Kasumi-1 (cell line): ENCODE results near the gene KIF6.

Source experiments
- DNase-seq, 2 experiments: peaks; one replicate each; lab custom pipeline; 2025; lab: John Stamatoyannopoulos, UW

KIF6 gene

DNA sequence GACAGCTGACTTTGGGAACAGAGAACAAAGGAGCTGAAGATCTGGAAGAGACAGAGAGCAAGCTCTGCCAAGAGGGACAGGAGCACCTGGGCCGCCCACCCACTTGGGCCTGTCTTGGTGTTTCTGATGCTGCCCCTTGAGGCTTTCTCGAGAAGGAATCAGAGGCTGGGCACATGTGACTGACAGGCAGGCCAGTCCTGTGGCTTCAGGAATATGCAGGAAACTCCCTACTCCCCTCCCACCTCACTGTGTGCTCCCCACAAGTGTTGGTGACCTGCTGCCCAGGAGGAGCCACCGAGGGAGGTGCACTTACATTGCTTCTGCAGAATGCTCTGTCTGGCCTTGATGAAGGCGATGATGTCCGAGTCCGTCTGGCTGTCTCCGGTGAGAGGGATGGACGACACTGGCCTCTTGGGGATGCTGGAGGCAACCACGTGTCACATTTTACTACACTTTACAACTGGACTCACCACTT lies 381.8 kb downstream of the KIF6 start:
- DNase-seq: no peak

DNA sequence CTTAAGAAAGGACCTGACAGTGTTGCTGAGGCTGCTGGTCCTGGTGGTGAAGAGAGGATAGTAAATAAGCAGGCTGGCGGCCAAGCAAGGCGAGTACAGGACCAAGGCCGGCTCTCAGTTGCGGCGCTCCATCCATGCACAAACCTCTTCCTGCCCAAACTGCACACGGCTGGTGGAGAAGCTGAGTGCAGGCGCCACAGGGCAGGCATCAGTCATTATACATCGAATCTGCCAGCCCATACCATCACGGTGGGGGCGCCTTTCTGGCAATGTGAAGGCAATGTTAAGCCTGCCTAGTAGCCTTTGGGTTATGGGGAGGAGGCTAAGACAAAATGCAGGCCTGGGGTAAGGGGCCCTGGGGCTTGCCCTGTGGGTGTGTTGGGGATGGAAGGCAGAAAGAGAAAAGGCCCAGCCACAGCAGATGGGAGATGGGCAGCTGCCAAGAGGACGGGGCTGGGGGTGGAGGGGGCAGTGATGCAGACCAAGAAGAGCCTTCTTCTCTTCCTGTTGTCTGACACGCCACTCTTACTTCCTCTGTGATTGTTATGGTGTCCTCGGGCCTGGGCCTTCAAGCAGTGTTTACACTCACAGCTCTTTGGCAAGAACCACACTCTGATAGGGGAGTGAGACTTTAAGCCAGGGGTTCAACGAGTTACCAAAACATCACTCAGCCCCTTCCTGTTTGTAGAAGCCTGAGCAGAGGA lies 382.4 kb downstream of the KIF6 start:
- no peak for DNase-seq

DNA sequence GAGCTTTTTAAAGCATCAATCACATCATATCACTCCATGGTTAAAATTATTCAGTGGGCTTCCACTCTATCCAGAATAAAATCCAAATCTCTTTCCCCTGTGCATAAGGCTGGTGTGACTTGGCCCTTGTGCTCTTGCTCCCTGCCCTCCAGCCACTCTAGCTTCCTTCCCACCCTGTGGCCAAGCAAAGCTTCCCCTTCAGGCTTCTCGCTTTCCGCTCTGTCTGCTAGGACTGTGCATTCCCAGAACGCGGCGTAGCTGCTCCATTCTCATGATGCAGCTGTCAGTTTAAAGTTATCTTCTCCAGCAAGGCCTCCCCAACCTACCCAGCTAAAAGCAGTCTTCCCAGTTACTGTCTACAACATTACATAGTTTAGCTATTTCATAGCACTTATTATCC lies 383.3 kb downstream of the KIF6 start:
- DNase-seq: no peak

DNA sequence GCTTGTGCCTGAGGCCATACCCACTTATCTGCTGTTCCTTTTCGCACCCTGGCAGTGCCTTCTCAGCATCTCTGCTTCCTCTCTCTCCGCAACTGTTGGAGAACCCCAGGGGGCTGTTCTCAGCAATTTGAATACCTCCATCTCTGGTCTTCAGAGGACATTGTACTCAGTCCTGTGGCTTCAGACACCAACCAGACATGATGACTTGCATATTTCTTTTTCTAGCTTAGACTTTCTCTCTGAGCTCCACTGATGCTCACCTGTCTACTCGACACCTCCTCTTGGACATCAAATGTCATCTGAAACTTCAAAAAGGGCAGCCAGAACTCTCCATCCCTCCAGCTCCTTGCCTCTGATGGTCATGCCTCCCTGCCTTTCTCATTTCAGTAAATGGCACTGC lies 383.9 kb downstream of the KIF6 start:
- no peak for DNase-seq

DNA sequence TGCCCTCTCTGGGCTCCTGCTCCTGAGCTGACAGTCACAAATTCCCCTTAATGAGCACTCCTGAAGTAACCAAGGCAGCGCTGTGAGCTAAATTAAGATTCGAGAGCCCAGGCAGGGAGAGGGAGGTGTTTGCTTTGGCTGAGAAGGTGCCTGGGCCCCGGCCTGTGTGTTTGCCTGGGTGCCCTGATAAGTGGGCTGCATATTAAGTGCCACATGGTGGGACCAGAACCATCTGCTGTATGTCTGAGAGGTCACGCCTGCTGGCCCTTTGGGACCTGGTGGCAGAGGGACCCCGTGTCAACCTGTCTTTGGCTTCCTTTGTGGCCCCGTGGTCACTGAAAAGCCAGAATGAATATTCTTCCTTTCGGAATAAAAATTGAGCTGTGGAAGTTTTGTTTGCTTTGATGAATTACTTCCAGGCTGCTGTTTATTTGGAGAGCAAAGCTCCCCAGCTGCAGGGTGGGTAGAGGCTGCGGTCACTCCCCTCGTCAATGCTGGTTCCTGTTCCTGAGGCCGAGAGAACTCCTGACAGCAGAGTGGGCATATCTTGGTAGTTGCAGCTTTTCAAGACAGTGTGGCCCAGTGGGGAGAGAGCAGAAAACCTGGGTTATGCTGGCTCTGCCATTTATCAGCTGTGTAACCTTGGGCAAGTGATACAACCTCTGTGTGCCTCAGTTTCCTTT lies 385.2 kb downstream of the KIF6 start:
- DNase-seq: no peak

DNA sequence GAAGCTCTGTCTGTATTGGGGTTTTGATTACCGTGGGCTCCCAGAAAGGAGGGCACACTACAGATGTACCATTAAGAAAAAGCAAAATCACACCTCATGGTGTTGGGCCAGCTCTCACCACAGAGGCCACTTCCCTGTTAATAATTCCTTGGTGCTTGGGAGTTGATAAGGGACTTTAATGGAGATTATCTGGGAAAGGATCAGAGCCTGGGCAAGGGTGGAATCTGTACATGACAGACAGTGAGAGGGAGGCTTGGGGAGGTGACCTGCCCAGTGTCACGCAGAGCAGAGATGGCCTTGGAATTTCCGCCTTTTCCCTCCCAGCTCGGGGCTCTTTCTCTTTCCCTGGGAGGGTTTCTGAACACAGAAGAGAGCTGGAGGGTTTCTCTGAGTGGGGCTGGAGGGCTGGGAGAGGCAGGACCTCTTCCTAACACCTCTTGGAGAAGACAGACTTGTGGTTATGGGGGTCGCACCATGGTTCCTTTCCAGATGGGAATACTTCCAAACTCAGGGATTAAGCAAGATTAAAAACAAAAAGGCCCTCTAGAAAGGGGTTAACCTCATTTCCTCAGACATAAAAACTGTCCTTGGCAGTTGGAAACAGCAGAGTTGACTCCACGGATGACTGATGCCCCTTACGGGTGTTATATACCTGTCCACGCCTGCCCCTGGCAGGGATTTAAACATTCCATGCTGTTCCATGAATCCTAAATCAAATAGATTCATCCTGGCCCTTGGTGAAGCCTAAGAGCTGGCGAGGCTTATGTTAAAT lies 385.9 kb downstream of the KIF6 start:
- no peak for DNase-seq

DNA sequence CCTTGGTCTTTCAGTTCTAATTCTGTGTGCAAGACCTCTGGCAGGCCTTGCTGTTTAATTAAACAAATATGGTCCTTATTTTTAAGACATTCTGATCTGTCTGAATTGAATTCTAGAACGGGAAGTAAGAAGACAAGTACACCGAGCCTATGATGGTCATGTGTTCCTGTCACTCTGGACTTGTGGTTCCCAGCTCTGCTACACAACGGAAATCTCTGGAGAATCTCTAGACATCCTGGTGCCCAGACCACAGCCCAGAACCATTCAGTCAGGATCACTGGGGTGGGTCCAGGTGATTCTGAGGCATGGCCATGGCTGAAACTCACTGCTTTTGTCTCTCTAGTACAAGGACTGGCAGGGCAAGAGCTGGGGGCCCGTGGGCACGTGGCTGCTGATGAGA lies 386.8 kb downstream of the KIF6 start:
- peak; percentile 52 to 58 for DNase-seq

DNA sequence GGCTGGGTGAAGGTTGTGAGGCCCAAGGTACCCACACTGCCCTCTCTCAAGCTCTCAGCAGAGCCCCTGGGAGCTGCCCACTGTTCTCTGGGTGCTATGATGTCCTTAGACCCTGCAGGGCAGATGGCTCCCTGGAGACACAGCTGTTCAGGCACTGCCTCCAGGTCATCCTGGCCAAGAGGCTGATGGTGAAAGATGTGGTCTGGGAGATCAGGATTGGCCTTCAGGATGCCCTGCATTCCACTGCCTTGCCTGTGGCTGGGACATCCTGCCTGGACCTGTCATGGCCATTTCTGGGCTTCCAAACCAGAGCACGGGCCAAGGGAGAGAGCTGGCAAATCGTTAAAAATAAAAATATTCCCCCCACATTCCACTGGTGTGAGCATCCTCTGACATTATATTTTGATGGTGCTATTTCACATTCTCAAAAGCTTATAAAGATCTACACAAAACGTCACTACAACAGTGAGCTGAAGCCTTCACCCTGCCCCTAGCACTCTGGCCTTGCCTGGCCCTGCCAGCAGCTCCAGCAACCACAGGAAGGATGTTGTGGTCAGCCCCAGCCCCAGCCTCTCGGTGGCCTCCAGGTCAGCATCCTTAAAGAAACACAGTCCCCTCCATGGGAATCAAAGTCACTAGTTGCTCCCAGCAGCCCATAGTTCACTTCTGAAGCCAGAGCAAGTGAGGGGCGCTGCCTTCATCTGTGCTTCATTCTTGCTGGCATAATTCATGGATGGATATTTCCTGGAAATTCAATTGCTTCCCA lies 389.2 kb downstream of the KIF6 start:
- peak; percentile 17 to 36 for DNase-seq

DNA sequence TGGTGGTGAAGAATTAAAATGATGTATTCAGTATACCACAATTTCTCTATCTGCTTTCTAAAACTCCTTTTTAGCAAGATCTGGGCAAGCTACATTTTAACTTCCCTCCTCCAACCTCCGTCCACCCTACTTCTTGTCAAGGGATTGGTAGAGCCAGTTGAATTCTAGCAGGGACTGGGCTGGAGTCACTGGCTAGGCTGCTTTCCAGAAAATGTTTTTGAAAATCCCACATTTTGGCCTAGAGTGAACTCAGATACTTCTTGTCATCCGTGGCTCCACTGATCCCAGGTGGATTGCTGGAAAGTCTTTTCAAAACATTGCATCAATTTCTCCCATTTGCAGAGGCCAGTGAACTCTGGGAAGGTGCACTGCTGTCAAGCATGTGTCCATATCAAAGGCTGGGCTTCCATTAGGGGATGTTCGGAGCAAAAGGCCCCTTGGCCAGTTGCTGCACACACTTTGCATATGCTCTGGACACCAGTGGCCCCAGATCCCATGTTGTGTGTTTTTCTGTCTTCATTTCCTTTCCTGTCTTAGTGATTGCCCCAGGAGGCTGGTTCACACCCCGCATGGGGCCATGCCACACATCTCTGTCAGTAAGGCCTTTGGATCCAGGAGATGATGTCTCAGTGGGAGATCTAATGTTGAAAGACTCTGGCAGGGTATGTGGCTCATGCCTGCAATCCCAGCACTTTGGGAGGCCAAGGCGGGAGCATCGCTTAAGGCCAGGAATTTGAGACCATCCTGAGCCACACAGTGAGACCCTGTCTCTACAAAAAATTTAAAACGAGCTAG lies 391.4 kb downstream of the KIF6 start:
- no peak for DNase-seq

DNA sequence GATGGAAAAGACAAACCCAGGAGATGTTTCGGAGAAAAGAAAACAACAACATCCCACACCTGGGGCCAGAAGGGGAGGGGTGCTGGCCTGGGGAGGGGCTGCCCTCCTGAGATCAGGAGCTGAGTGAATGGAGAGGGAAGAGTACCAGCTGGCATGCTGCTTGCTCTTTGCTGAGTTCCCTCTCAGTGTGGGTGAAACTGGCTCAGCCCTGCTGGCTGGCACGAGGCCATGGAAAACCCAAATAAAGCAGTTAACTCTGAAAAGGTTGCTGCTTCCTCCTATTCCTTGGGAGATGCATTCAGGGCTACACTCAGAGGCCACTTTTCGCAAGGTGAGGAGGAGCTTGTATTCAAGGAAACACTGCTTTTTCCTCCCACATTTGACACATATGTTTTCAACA lies 394.7 kb downstream of the KIF6 start:
- DNase-seq: no peak

DNA sequence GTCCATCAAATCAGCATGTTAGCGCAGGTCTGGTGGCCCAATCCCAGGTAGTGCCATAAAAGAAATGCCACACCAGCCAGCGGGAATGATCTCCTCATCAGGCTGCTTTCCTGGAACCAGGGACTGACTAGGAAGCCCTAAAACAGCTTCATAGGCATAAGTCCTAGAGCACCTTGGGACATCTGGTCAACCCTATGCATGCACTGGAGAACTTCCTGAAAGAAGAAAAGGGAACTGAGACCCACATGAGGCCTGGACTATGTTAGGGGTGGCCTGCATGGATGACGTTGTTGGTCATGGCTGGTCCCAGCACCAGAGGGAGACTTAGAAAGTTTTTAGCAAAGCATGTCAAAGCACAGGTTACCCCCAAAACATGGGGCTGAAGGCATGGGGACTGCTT lies 395.2 kb downstream of the KIF6 start:
- peak; percentile 2 to 8 for DNase-seq

DNA sequence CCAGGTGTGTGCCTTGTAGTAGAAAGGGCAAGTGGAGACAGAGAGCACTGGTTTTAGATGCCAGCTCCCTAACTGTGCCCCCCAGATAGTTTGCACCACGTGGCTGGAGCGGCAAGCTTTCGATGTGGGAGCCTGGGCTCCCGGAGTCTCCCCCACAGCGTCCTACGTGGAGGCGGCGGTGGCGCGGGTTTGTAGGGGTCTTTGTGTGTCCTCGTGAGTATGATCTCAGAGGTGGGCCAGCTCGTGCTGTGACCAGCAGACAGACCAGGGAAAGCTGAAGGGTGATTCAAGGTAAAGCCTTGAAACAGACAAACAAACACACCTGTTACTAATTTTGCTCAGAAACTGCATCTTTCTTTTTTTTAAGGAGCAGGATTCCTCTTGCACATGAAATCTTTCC lies 397.1 kb downstream of the KIF6 start:
- DNase-seq: no peak

DNA sequence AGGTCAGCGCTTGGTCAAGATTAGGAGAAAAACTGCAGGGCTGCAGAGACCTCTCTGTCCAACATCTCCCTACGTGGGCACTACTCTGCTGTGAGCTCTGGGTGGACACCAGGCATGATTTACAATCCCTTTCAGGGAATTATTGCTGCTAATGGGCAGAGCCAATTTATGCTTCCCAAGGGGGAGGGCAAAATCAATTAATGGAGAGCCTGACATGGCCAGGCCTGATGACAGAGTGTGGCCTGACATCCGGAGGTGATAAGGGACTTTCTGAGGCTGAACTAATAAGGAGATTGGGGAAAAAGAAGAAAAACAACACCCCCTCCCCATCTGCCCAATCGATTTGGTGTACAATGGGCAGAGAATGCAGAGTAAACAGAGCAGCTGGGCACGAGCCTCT lies 397.7 kb downstream of the KIF6 start:
- no peak for DNase-seq

DNA sequence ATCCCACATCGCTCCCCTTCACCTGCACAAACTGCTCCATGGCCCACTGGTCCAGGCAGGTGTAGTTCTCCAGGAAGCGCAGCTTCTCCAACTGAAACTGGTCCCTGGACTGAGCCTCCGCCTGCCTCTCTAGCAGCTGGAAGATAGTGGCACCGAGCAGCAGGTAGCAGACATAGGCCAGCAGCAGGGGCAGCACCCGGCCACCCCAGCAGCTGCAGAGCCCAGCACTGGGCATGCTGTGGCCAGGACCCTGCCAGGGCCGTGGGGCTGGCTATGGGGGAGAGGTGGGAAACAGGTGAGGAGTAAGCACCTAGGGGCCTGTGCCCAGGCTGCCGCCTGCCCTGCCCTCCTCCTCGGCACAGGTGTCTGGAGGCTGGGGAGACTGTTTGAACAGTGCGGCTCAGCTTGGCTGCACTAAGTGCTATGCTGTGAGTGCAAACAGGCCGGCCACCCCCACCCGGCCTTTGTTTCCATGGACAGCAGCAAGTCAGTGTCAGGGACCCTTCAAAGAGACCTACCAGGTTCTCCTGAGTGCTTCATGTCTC lies 402.8 kb downstream of the KIF6 start, which contains the start of gene KCNK16:
Gene KCNK16, minus strand, starts transcription at position 397 of the 545 bp plus-strand sequence. Its CDS starts 162 bp downstream, at position 235.
- no peak for DNase-seq

DNA sequence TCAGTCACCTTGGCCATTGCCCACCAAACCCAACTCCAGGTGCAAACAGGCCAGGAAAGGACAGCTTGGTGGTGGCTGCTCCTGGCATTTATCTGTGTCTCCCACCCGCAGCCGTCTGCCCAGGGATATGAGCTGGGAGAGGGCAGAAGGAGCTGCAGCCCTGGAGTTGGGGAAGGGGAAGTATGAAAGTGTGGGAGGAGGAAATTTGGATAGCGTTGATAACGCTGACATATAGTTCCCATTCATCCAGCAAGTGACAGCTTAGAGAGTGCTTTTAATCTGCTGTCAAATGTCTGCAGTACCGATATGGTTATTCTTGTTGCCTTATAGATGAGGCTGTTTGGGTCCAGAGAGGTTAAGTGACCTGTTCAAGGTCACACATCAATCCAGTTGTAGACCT lies 403.4 kb downstream of the KIF6 start:
- DNase-seq: no peak

DNA sequence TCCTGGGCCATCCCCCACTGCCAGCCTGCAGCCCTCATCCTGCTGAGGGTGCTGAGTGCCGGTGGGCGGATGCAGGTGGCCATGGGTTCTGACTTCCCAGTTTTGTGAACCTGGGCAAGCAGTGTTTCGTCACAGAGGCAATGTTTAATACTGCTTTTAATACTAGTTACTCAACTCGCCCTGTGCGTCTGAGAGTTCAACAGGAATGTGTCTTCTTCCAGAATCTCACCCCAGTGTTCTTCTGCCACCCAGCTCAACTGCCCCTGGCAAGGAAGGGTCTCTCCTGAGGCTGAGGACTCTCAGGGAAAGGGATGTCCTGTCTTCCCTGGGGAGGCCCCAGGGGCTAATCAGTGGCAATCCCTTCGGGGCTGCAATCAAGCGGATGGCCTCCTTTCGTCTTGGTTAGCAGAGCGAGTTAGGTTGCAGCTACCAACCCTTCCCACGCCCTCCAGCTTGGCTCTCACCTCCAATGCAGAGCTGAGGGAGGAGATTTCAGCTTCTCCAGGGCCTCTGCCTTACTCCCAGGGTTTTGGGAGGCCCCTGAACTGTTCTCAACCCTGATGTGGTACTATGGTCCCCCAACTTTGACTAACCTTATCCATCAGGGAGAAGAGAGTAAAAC lies 404.7 kb downstream of the KIF6 start:
- DNase-seq: no peak

DNA sequence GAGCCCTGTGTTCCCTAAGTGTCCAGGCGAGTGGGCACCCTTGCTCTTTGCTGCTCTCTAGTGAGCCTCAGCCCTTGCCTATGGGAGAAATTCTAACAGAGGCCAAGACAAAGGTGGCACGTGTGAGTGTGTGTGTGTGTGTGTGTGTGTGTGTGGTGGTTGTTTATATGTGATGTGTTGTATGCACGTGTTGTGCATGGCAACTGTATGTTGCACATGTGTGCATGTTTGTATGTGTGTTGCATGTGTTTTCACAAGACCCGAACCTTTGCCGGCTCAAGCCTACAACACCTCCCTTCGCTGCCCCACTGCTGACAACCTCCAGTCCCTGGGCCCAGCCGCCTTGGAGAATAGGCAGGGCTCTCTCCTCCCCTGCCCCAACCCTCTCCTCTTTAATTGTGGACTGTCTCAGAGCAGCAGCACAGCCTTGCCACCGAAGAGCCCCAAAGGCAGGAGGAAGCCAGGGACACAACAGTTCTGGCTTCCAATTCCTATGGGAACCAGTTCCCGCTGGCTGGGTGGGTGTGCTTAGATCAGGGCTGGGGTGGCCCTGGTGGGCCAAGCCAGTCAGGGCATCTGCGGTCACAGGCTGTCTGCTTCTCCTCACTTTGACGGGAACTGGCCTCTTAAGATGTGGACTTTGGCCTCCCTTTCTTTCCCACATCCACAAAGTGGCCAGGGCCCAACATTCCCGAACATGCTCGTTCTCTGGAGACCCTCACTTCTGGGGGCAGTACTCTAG lies 405.4 kb downstream of the KIF6 start:
- DNase-seq: no peak

DNA sequence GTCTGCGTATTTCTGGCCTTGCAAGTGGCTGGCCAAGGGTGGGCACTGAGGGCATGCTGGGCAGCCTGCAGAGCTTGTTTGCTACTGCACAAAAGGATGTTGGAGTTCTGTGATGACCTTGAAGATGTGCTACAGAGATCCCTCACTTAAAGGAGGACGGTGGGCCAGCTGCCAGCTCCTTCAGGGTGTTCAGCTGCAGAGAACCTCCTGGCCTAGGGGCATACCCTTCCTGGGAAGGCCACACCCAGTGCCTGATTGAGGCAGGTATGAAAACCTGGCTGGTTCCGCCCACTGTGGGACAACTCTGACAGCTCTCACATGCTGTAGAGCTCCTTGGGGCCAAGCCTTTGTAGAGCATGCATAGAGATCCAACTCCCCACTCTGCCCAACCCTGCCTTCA lies 408.0 kb downstream of the KIF6 start:
- DNase-seq: no peak

DNA sequence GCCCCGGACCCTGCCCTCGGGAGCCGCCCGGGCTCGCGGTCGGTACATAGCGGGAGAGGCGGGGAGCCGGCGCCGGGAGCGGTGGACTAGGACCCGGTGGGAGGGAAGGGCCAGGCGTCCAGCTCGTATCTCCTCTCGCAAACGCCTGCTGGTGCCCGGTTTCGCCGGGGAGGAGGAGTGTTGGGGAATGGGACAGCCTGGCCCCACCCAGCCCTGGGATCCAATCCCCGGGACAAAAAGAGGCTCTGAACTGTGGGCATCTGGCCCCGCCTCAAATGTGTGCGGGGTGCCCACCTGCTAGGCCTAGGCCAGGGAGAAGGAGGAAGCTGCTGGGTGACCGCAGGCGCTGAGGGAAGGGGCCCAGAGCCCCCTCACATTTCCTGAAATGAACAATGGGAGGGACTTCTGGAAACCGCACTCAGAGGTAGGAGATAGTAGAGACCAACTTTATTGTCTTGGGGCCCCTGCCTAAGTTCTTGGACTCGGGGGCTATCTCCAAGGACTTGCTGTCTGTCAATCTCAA lies 410.9 kb downstream of the KIF6 start, which contains the start of gene KCNK17:
Gene KCNK17, minus strand, starts transcription at position 147 of the 523 bp plus-strand sequence. Its CDS starts 99 bp downstream, at position 48.
- peak in 1 of 2 experiments; percentile 13 for DNase-seq
